Body of pancreas (tissue), 4 donors: ENCODE data around the gene CIPC.

ENCODE experiments used
- POLR2A ChIP-seq, 3 donors: fragments of 450-650 bp; IDR thresholded peaks; one replicate each; pipeline ENCODE4 v1.6.1; 2016; ENCODE audit warnings: antibody characterized with exemption in 3 of 3, mild to moderate bottlenecking in 2 of 3
- TF ChIP-seq, protein P1 (sequence below), 7 experiments: fragments of 450-650 bp in 4 of 7; fragments of 200-600 bp in 3 of 7; sonication (generic) in 3 of 7; IDR thresholded peaks; one replicate each; pipeline ENCODE4 v1.5.1; 2016 to 2019; ENCODE audit warnings: antibody characterized with exemption in 7 of 7

DNA sequence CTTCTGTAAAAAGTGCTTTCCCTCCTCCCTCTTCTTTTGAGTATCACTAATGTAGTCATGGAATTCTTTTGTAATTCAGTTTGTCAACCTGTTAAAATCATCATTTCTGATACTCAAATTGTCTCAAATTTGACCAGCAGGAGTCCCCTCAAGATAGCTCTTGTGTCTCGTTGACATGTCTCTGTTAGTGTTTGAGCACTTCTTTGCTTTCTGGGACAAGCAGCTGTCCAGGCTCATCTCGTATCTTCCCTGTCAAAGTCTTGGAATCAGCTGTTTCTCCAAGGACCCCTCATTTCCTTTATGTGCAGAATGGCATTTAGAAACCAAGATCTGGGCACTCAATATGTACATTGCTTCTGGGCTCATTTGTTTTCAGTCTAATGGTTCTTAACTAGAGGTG is 10.7 kb downstream of the CIPC start:
- TF ChIP-seq, protein P1, sequence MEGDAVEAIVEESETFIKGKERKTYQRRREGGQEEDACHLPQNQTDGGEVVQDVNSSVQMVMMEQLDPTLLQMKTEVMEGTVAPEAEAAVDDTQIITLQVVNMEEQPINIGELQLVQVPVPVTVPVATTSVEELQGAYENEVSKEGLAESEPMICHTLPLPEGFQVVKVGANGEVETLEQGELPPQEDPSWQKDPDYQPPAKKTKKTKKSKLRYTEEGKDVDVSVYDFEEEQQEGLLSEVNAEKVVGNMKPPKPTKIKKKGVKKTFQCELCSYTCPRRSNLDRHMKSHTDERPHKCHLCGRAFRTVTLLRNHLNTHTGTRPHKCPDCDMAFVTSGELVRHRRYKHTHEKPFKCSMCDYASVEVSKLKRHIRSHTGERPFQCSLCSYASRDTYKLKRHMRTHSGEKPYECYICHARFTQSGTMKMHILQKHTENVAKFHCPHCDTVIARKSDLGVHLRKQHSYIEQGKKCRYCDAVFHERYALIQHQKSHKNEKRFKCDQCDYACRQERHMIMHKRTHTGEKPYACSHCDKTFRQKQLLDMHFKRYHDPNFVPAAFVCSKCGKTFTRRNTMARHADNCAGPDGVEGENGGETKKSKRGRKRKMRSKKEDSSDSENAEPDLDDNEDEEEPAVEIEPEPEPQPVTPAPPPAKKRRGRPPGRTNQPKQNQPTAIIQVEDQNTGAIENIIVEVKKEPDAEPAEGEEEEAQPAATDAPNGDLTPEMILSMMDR (IDR thresholded peaks at IDR 0.05): no peak
- TF ChIP-seq POLR2A (IDR thresholded peaks at IDR 0.05): no peak
